IMR-90 (cell line): ENCODE results near the gene GPHA2. TPM values are rescaled to one million over a fixed set of nuclear protein-coding genes. Genes with fewer than 3 reads are reported as not detected.
A peak's percentile ranks its signal among the peaks of the same experiment; 100 is the strongest.

Source experiments
- ATAC-seq: fragments of 200-7000 bp; cut with Tn5 transposase; 2 replicates; pipeline ENCODE4 v1.9.1; 2020; ENCODE audit warnings: low read depth, mild to moderate bottlenecking, moderate library complexity
- BruUV-seq: library from RNA; stranded (reverse); fragments of 400-500 nt; replicated peaks from 2 replicates; lab custom pipeline; 2021; lab: Mats Ljungman, UMichigan
- CTCF ChIA-PET: fragments of 300-600 bp; formaldehyde crosslinking; extraction: SDS; loops from one replicate; lab custom pipeline; 2021; ENCODE audit warnings: antibody characterized with exemption; lab: Yijun Ruan, JAX
- POLR2A ChIA-PET: fragments of 300-600 bp; sonication (Branson Sonifier 250); formaldehyde crosslinking; loops from one replicate; lab custom pipeline; 2022; ENCODE audit warnings: antibody characterized with exemption; ENCODE audit not compliant: unreplicated experiment; lab: Charles Lee
- DNase-seq: peaks from one replicate; pipeline ENCODE4 v3.0.0; 2013
- H2AFZ ChIP-seq: replicated peaks from 2 replicates; pipeline ENCODE3; 2013; ENCODE audit warnings: low read length, mild to moderate bottlenecking; ENCODE audit not compliant: poor library complexity
- H2AK5ac ChIP-seq: 2 replicates; pipeline ENCODE4 v1.6.1; 2013; ENCODE audit warnings: low read depth, low read length, inconsistent platforms
- H2AK9ac ChIP-seq: replicated peaks from 2 replicates; pipeline ENCODE3; 2013; ENCODE audit warnings: mild to moderate bottlenecking, low read depth, low read length, moderate library complexity; ENCODE audit not compliant: poor library complexity
- H2BK120ac ChIP-seq: 2 replicates; pipeline ENCODE4 v1.6.1; 2013; ENCODE audit warnings: low read depth, low read length, inconsistent platforms
- H2BK15ac ChIP-seq: 3 replicates; pipeline ENCODE4 v1.6.1; 2013; ENCODE audit warnings: low read depth, low read length, inconsistent platforms
- H2BK20ac ChIP-seq: 2 replicates; pipeline ENCODE4 v1.6.1; 2013; ENCODE audit warnings: low read depth, mild to moderate bottlenecking, inconsistent platforms, low read length, moderate library complexity
- H2BK5ac ChIP-seq: 2 replicates; pipeline ENCODE4 v1.6.1; 2013; ENCODE audit warnings: mild to moderate bottlenecking, low read depth, low read length, inconsistent platforms; ENCODE audit not compliant: poor library complexity, severe bottlenecking
- H3K14ac ChIP-seq: replicated peaks from 2 replicates; pipeline ENCODE4 v1.6.1; 2013; ENCODE audit warnings: low read depth, low read length, inconsistent platforms
- H3K18ac ChIP-seq: 2 replicates; pipeline ENCODE4 v1.6.1; 2013; ENCODE audit warnings: low read depth, low read length, control low read depth
- H3K23ac ChIP-seq: 2 replicates; pipeline ENCODE4 v1.6.1; 2013; ENCODE audit warnings: low read depth, low read length, inconsistent platforms
- H3K27ac ChIP-seq: 2 replicates; pipeline ENCODE4 v1.5.1; 2013; ENCODE audit warnings: mild to moderate bottlenecking, control low read depth, low read length; ENCODE audit not compliant: insufficient read depth
- H3K27me3 ChIP-seq: 2 replicates; pipeline ENCODE4 v1.6.1; 2013; ENCODE audit warnings: low read length; ENCODE audit not compliant: control insufficient read depth, insufficient read depth
- H3K36me3 ChIP-seq: 2 replicates; pipeline ENCODE4 v1.6.1; 2013; ENCODE audit warnings: low read length, mixed read lengths; ENCODE audit not compliant: control insufficient read depth, insufficient read depth
- H3K4ac ChIP-seq: 2 replicates; pipeline ENCODE4 v1.6.1; 2013; ENCODE audit warnings: low read depth, low read length, inconsistent platforms
- H3K4me1 ChIP-seq: 2 replicates; pipeline ENCODE4 v1.6.1; 2013; ENCODE audit warnings: low read length, mixed read lengths; ENCODE audit not compliant: control insufficient read depth, insufficient read depth
- H3K4me2 ChIP-seq: 2 replicates; pipeline ENCODE4 v1.6.1; 2013; ENCODE audit warnings: low read depth, mild to moderate bottlenecking, control low read depth, low read length, moderate library complexity
- H3K4me3 ChIP-seq: 2 replicates; pipeline ENCODE4 v1.5.1; 2013; ENCODE audit warnings: low read depth, mild to moderate bottlenecking, control low read depth, low read length, moderate library complexity; ENCODE audit not compliant: insufficient read depth
- H3K56ac ChIP-seq: 2 replicates; pipeline ENCODE4 v1.6.1; 2013; ENCODE audit warnings: low read length, inconsistent platforms; ENCODE audit not compliant: insufficient read depth; ENCODE audit errors: extremely low read depth
- H3K79me1 ChIP-seq, 2 experiments: 2 replicates each; pipeline ENCODE4 v1.6.1; 2013; ENCODE audit warnings: low read length in 2 of 2, inconsistent platforms in 1 of 2, low read depth in 1 of 2
- H3K9ac ChIP-seq: 2 replicates; pipeline ENCODE4 v1.6.1; 2013; ENCODE audit warnings: low read depth, low read length, control low read depth
- H3K9me1 ChIP-seq: 2 replicates; pipeline ENCODE4 v1.6.1; 2013; ENCODE audit warnings: low read length, inconsistent platforms; ENCODE audit not compliant: insufficient read depth
- H3K9me3 ChIP-seq: 2 replicates; pipeline ENCODE4 v1.6.1; 2013; ENCODE audit warnings: low read length; ENCODE audit not compliant: control insufficient read depth, insufficient read depth
- H4K20me1 ChIP-seq: 2 replicates; pipeline ENCODE4 v1.6.1; 2013; ENCODE audit warnings: low read length, inconsistent platforms; ENCODE audit not compliant: insufficient read depth
- H4K5ac ChIP-seq: 2 replicates; pipeline ENCODE4 v1.6.1; 2013; ENCODE audit warnings: mild to moderate bottlenecking, low read depth, low read length, control low read depth
- H4K8ac ChIP-seq, 2 experiments: 2 replicates each; pipeline ENCODE4 v1.6.1; 2013; ENCODE audit warnings: low read depth in 2 of 2, low read length in 2 of 2, control low read depth in 1 of 2, inconsistent platforms in 1 of 2
- H4K91ac ChIP-seq: 2 replicates; pipeline ENCODE4 v1.6.1; 2013; ENCODE audit warnings: low read depth, low read length, inconsistent platforms; ENCODE audit not compliant: insufficient read depth
- CEBPB ChIP-seq: IDR thresholded peaks from 2 replicates; pipeline ENCODE4 v1.6.1; 2012; ENCODE audit warnings: low read depth, low read length, improper control_type of control experiment
- RFX5 ChIP-seq: IDR thresholded peaks from 2 replicates; pipeline ENCODE4 v1.8.0; 2012; ENCODE audit warnings: low read depth, mild to moderate bottlenecking, low read length, moderate library complexity
- WGBS, 2 experiments: methylation state at CpG; one replicate each; pipeline versions ENCODE4 v1.1.5 to v1.1.7; 2013; ENCODE audit warnings: missing lambda C conversion rate in 2 of 2; ENCODE audit not compliant: insufficient read length in 1 of 2; ENCODE audit errors: extremely low coverage in 2 of 2; 5-methylcytosine and 5-hydroxymethylcytosine counted together
- dilution Hi-C: fragments of 300-500 bp; cut with HindIII; formaldehyde crosslinking; loops from one replicate; pipeline ENCODE4 v1.14.3; 2018; ENCODE audit warnings: low sequenced_read_pairs; ENCODE audit not compliant: unreplicated experiment
- in situ Hi-C: fragments of 300-500 bp; cut with MboI; formaldehyde crosslinking; loops from 3 replicates; pipeline ENCODE4 v1.14.3; 2019; ENCODE audit warnings: low sequenced_read_pairs, inconsistent platforms, mixed read lengths
- intact Hi-C: fragments of 100-400 bp; cut with micrococcal nuclease; formaldehyde crosslinking; loops from 2 replicates; pipeline ENCODE4 v1.10.0; 2022
- polyA plus RNA-seq, 3 experiments: library from polyadenylated mRNA; depleted of rRNA; stranded (reverse); fragments of >200 nt; gene quantifications; 2 replicates each; pipeline ENCODE4 v1.2.3, GENCODE V29; 2012; ENCODE audit warnings: low replicate concordance in 1 of 3
- total RNA-seq: library from RNA; depleted of rRNA; stranded (reverse); fragments of >200 nt; gene quantifications from 2 replicates; pipeline ENCODE4 v1.2.3, GENCODE V29; 2012

GPHA2 gene
- total and polyA plus RNA-seq, 2 of the 4 experiments (the other 2 are of a cell fraction): not detected

DNA sequence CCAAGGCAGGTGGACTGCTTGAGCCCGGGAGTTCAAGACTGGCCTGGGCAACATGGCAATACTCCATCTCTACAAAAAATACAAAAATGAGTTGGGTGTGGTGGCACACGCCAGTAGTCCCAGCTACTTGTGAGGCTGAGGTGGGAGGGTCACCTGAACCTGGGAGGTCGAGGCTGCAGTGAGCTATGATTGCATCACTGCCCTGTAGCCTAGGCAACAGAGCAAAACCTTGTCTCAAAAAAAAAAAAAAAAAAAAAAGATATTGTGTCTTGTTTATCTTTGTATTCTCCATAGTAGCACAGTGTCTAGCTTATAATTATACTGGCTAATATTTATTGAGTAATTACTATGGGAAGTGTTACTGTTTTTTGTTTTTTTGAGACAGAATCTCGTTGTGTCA lies 15.8 kb upstream of the GPHA2 start:
- no peak for ATAC-seq
- no peaks in the 10 kb centered on the region for H3K36me3 ChIP-seq
- no peak overlapping the region for H3K27ac ChIP-seq
- no peak overlapping the region for H2AFZ ChIP-seq
- intact Hi-C loops (no loop called here), dilution Hi-C loops (no loop called here), in situ Hi-C loops (no loop called here)
- H4K20me1 ChIP-seq: no peaks in the 10 kb centered on the region
- H3K4me1 ChIP-seq: no peaks in the 10 kb centered on the region
- no peak overlapping the region for H3K56ac ChIP-seq
- H2AK5ac ChIP-seq: no peak overlapping the region
- WGBS, 2 experiments: no CpG with 5 or more reads among the region's 4 CpGs
- DNase-seq: no peak
- H3K79me1 ChIP-seq: no peaks in the 10 kb centered on the region
- no peak overlapping the region for H2BK120ac ChIP-seq
- no peak overlapping the region for H4K5ac ChIP-seq
- peak; percentile 38 for TF ChIP-seq CEBPB
- TF ChIP-seq RFX5: no peak
- H2BK15ac ChIP-seq: no peak overlapping the region
- H3K23ac ChIP-seq: no peak overlapping the region
- H3K4me2 ChIP-seq: no peak overlapping the region
- H2BK20ac ChIP-seq: no peak overlapping the region
- POLR2A ChIA-PET: no interaction called here
- no peak overlapping the region for H4K8ac ChIP-seq
- peaks cover 21% of the 10 kb centered on the region for H3K27me3 ChIP-seq
- no peaks in the 10 kb centered on the region for H3K9me3 ChIP-seq
- no TSS peak for BruUV-seq
- no peak overlapping the region for H2BK5ac ChIP-seq
- no peak overlapping the region for H2AK9ac ChIP-seq
- no peak overlapping the region for H3K4me3 ChIP-seq
- no peaks in the 10 kb centered on the region for H3K9me1 ChIP-seq
- CTCF ChIA-PET: no interaction called here
- H3K4ac ChIP-seq: no peak overlapping the region
- no peak overlapping the region for H3K14ac ChIP-seq
- H3K9ac ChIP-seq: no peak overlapping the region
- H4K91ac ChIP-seq: no peak overlapping the region
- no peak overlapping the region for H3K18ac ChIP-seq
